Upper lobe of left lung (tissue), 4 donors: ENCODE measurements around the gene RRAS2.

Experiments used
- POLR2A ChIP-seq, 4 donors: fragments of 450-650 bp; IDR thresholded peaks; one replicate each; pipeline ENCODE4 v1.5.1; 2016 to 2017; ENCODE audit warnings: antibody characterized with exemption in 4 of 4, mild to moderate bottlenecking in 2 of 4
- POLR2AphosphoS5 ChIP-seq, 2 donors: sonication (generic); formaldehyde crosslinking; IDR thresholded peaks; one replicate each; pipeline ENCODE4 v1.5.1; 2017; ENCODE audit warnings: antibody characterized with exemption in 2 of 2
- TF ChIP-seq, protein P1 (sequence below), 6 experiments: fragments of 450-650 bp in 4 of 6; fragments of 200-600 bp in 2 of 6; sonication (generic) in 2 of 6; IDR thresholded peaks; one replicate each; pipeline ENCODE4 v1.5.1; 2016 to 2019; ENCODE audit warnings: antibody characterized with exemption in 6 of 6

GRCh38 chr11:14264966-14265365 is 94.0 kb downstream of the RRAS2 start:
- TF ChIP-seq, protein P1, sequence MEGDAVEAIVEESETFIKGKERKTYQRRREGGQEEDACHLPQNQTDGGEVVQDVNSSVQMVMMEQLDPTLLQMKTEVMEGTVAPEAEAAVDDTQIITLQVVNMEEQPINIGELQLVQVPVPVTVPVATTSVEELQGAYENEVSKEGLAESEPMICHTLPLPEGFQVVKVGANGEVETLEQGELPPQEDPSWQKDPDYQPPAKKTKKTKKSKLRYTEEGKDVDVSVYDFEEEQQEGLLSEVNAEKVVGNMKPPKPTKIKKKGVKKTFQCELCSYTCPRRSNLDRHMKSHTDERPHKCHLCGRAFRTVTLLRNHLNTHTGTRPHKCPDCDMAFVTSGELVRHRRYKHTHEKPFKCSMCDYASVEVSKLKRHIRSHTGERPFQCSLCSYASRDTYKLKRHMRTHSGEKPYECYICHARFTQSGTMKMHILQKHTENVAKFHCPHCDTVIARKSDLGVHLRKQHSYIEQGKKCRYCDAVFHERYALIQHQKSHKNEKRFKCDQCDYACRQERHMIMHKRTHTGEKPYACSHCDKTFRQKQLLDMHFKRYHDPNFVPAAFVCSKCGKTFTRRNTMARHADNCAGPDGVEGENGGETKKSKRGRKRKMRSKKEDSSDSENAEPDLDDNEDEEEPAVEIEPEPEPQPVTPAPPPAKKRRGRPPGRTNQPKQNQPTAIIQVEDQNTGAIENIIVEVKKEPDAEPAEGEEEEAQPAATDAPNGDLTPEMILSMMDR (IDR thresholded peaks at IDR 0.05): no peak
- TF ChIP-seq POLR2AphosphoS5 (IDR thresholded peaks at IDR 0.05) (no peak), POLR2A (IDR thresholded peaks at IDR 0.05) (no peak)
